Astrocyte of the cerebellum (primary cell): ENCODE results near the gene NTMT1.

ENCODE experiments used
- DNase-seq: peaks from one replicate; pipeline ENCODE4 v3.0.0-alpha.2; 2011; ENCODE audit warnings: low read depth
- H3K4me3 ChIP-seq: 2 replicates; pipeline ENCODE4 v1.5.1; 2011; ENCODE audit warnings: mild to moderate bottlenecking, low read depth, low read length, moderate library complexity
- in situ Hi-C: cut with HindIII; loops from 2 replicates; pipeline ENCODE4 v1.10.0; 2017; ENCODE audit warnings: low sequenced_read_pairs
- TF ChIP-seq, protein P1 (sequence below): IDR thresholded peaks from 2 replicates; pipeline ENCODE4 v1.5.1; 2012; ENCODE audit warnings: low read length, low read depth, moderate library complexity, mild to moderate bottlenecking; ENCODE audit errors: missing control alignments

Gene NTMT1

DNA sequence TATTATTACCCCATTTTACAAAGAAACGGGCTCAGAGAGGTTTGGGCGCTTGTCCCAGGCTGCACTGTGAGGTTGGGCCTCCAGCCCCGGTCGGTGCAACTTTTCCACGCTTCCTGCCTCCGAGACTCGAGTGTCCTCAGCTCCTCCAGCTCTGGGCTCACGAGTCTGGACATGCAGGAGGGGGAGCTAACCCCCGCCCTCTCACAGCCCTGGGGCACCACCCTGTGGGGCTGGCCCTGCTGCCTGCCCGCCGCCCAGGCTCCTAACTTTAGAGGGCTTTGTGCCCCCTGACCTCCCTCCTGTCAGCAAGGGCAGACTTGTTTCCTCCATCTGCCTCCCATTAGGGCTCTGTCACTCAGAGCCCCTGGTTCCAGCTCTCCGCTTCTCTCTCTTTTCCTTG lies 20.3 kb downstream of the NTMT1 start:
- DNase-seq: no peak
- no peak overlapping the region for H3K4me3 ChIP-seq
- in situ Hi-C loops: no loop called here
- TF ChIP-seq, protein P1, sequence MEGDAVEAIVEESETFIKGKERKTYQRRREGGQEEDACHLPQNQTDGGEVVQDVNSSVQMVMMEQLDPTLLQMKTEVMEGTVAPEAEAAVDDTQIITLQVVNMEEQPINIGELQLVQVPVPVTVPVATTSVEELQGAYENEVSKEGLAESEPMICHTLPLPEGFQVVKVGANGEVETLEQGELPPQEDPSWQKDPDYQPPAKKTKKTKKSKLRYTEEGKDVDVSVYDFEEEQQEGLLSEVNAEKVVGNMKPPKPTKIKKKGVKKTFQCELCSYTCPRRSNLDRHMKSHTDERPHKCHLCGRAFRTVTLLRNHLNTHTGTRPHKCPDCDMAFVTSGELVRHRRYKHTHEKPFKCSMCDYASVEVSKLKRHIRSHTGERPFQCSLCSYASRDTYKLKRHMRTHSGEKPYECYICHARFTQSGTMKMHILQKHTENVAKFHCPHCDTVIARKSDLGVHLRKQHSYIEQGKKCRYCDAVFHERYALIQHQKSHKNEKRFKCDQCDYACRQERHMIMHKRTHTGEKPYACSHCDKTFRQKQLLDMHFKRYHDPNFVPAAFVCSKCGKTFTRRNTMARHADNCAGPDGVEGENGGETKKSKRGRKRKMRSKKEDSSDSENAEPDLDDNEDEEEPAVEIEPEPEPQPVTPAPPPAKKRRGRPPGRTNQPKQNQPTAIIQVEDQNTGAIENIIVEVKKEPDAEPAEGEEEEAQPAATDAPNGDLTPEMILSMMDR: no peak

- TF ChIP-seq, protein P1: no peak
- no peak for DNase-seq
- H3K4me3 ChIP-seq: no peak overlapping the region
- in situ Hi-C loops: no loop called here
Observed at GRCh38 chr9:129646654-129647053, 20.7 kb downstream of the NTMT1 start.

- TF ChIP-seq, protein P1: no peak
- in situ Hi-C loops: no loop called here
- DNase-seq: no peak
Observed at GRCh38 chr9:129647635-129648034, 21.7 kb downstream of the NTMT1 start.

DNA sequence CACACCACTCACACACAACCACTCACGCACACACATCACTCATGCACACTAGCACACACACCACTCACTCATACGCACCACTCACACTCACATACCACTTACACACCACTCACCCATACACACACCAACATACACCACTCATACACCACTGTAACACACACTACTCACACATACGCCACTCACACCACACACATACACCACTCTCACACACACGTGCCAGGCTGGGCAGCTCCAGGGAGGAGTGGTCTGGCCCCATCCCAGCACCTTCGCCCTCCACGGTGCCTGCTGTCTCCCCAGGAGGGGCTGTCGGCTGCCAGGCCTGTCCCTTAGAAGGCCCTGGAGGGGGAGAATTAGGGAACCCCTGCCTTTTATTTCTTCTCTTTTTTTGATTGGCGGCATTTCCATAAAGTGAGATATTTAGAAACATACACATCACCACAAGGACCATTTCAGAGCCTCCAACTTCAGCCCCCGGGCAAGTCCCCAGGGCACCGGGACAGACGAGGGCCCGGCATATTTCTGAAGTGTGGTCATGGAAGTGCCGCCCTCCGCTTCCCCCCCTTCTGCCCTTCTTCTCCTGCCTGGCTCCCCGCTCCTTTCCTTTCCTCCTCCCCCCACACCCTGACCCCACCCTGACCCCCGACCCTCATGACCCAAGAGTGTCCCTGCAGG lies 22.3 kb downstream of the NTMT1 start:
- DNase-seq: no peak
- TF ChIP-seq, protein P1: no peak
- in situ Hi-C loops: no loop called here
- no peak overlapping the region for H3K4me3 ChIP-seq

More at GRCh38 chr9:129647635-129648034, 21.7 kb downstream of the NTMT1 start:
- no peak overlapping the region for H3K4me3 ChIP-seq

- in situ Hi-C loops: no loop called here
- no peak for DNase-seq
- TF ChIP-seq, protein P1: no peak
- H3K4me3 ChIP-seq: no peak overlapping the region
Observed at GRCh38 chr9:129648764-129649115, 22.8 kb downstream of the NTMT1 start.

DNA sequence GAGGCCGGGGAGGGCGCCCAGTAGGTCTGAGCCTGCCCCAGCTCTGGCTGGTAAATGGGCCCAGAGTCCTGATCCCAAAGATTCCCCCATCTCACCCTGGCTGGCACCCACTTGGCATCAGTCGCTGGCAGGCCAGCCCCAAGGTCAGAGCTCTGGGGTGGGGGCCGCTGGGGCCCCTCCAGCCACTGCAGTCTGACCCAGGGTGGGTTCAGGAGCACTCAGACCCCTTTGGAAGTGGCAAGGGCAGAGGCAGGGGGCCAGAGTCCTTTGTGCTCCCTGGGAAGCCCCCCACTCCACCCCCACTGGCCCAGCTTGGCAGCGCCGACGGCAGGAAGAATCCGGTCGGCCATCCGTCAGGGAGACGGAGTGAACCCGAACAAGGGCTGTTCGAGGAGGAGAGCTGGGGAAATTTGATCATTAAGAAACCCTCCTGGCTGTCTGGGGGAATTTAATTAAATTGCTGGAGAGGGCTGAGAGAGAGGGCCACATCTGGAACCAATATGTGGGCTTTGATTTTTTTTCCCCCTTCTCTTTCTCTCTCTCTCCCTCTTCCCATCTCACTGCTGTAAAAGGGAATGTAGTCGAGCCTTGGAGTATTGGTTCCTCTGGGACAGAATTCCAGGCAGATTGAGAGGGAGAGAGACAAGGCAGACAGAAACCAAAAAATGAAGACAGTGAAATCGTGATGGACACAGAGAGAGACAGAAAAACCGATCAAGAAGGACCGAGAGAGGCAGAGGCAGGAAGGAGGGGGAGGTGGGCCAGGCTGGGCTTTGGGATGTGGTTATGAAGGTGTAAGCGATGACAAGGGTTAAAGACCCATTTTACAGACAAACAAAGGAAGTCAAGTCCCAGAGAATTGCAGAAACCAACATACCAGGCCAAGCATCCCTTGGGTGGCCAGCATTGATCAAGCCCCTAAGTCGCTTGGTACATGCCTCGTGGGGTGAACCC lies 24.0 kb downstream of the NTMT1 start:
- DNase-seq: no peak
- TF ChIP-seq, protein P1: no peak
- no peak overlapping the region for H3K4me3 ChIP-seq
- in situ Hi-C loops: no loop called here
